Esophagus muscularis mucosa (tissue), 3 donors: ENCODE data around the gene RASGRF2.

Experiments used
- POLR2A ChIP-seq: fragments of 450-650 bp; IDR thresholded peaks from one replicate; pipeline ENCODE4 v1.6.1; 2017; ENCODE audit warnings: antibody characterized with exemption, moderate library complexity, mild to moderate bottlenecking, low read depth
- POLR2AphosphoS5 ChIP-seq, 2 donors: sonication (generic); formaldehyde crosslinking; IDR thresholded peaks; one replicate each; pipeline ENCODE4 v1.6.1; 2017; ENCODE audit warnings: antibody characterized with exemption in 2 of 2
- TF ChIP-seq, protein P1 (sequence below), 3 experiments: fragments of 200-600 bp in 2 of 3; fragments of 450-650 bp in 1 of 3; sonication (generic) in 2 of 3; IDR thresholded peaks; one replicate each; pipeline ENCODE4 v1.5.1; 2017 to 2019; ENCODE audit warnings: antibody characterized with exemption in 3 of 3, mild to moderate bottlenecking in 2 of 3, moderate library complexity in 1 of 3

- TF ChIP-seq, protein P1, sequence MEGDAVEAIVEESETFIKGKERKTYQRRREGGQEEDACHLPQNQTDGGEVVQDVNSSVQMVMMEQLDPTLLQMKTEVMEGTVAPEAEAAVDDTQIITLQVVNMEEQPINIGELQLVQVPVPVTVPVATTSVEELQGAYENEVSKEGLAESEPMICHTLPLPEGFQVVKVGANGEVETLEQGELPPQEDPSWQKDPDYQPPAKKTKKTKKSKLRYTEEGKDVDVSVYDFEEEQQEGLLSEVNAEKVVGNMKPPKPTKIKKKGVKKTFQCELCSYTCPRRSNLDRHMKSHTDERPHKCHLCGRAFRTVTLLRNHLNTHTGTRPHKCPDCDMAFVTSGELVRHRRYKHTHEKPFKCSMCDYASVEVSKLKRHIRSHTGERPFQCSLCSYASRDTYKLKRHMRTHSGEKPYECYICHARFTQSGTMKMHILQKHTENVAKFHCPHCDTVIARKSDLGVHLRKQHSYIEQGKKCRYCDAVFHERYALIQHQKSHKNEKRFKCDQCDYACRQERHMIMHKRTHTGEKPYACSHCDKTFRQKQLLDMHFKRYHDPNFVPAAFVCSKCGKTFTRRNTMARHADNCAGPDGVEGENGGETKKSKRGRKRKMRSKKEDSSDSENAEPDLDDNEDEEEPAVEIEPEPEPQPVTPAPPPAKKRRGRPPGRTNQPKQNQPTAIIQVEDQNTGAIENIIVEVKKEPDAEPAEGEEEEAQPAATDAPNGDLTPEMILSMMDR (IDR thresholded peaks at IDR 0.05), result no peak
- TF ChIP-seq POLR2A, result no peak
- TF ChIP-seq POLR2AphosphoS5 (IDR thresholded peaks at IDR 0.05), result no peak
Observed at GRCh38 chr5:81251922-81252321, 291.8 kb downstream of the RASGRF2 start.
